ENCODE data around the gene SEZ6L.

SEZ6L gene

DNA sequence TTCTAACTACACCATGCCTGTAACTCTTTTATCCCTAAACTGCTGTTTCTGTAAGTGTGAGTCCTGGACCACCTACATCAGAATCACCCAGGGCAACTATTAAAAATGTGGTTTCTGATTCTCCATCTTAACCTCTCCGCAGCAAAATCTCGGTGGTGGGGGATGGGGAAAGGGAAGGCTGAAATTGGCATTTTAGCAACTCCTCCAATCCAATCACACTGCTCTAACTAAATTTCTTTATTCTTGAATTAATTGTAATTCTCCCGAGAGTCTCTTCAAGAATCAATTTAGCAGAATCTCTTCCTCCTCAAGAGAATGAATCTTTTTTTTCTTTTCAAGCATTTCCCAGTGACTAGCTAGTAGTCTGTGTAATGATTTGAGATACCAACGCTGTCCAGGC is 36.2 kb downstream of the SEZ6L start:
- CTCF ChIA-PET = no interaction called here
- TF ChIP-seq, protein P1, sequence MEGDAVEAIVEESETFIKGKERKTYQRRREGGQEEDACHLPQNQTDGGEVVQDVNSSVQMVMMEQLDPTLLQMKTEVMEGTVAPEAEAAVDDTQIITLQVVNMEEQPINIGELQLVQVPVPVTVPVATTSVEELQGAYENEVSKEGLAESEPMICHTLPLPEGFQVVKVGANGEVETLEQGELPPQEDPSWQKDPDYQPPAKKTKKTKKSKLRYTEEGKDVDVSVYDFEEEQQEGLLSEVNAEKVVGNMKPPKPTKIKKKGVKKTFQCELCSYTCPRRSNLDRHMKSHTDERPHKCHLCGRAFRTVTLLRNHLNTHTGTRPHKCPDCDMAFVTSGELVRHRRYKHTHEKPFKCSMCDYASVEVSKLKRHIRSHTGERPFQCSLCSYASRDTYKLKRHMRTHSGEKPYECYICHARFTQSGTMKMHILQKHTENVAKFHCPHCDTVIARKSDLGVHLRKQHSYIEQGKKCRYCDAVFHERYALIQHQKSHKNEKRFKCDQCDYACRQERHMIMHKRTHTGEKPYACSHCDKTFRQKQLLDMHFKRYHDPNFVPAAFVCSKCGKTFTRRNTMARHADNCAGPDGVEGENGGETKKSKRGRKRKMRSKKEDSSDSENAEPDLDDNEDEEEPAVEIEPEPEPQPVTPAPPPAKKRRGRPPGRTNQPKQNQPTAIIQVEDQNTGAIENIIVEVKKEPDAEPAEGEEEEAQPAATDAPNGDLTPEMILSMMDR (IDR thresholded peaks at IDR 0.05; ENCODE audit: insufficient read depth, low read length, missing control alignments) = no peak
- no peak overlapping the region for H3K4me3 ChIP-seq (ENCODE audit: low read depth, low read length)

DNA sequence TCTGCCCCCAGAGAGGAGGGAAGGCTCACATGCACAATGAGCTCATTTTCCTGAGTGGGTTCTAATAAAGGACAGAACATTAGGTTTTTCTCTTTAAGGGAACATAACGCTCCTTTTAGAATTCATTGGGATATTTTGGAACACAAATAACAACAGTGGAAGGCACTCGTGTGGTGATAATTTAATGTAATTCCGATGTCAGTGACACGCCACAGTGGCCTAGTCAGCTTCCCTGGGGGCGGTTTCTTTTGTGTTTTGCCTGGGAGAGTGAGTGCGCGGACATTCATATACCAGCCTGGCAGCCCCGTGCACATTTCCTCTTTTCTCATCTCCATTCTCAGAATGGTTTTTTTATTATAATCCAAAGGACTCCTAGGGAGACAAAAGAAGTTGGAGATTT is 41.1 kb downstream of the SEZ6L start:
- CTCF ChIA-PET = no interaction called here
- TF ChIP-seq, protein P1 (IDR thresholded peaks at IDR 0.05; ENCODE audit: insufficient read depth, low read length, missing control alignments) = no peak
- H3K4me3 ChIP-seq (ENCODE audit: low read depth, low read length) = no peak overlapping the region
- DNase-seq (ENCODE audit: low read depth, low spot score) = no peak
- POLR2A ChIA-PET = no interaction called here

More for the DNA sequence above, 36.2 kb downstream of the SEZ6L start:
- POLR2A ChIA-PET = no interaction called here
- no peak for DNase-seq (ENCODE audit: low read depth, low spot score)

DNA sequence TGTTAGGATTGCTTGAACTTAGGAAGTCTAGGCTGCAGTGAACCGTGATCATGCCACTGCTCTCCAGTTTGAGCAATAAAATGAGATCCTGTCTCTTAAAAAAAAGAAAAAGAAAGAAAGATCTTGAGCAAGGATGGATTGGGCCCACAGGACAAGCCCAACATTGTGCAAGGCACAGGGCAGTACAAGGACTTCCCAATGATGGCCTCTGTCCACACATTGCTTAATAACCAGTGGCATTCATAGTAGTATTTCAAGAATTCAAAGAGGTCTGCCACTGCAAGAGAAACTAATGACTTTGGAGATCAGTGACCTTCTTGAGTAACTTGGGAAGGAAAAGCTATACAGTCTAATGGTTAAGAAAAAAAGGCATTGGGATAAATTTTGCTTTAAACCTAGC is 44.6 kb downstream of the SEZ6L start:
- ChIA-PET CTCF (interaction anchor here (0.9 kb wide), 1 partner anchor 11 kb away, joined by 3 read pairs; no protein-coding TSS in a partner anchor), POLR2A (no interaction called here)
- DNase-seq (ENCODE audit: low read depth, low spot score) = no peak
- TF ChIP-seq, protein P1 (IDR thresholded peaks at IDR 0.05; ENCODE audit: insufficient read depth, low read length, missing control alignments) = no peak
- no peak overlapping the region for H3K4me3 ChIP-seq (ENCODE audit: low read depth, low read length)

DNA sequence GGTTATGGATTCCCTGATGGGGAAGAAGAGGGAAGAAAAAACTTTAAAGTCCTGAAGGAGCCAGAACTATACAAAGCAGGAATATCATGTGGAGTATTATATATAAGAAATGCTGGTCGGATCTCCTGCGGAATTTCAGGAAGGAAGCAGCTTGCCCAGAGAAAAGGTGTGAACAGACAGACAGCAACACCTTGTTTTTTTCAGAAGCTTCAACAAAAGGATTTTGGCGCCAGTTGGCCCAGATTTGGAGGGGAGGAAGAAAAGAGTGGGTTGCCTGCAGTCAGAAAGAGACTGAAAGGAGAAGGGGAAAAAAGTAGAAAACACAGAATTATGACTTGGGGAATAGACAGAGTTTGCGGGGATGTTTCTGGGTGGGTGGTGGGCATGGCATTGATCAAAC is 45.2 kb downstream of the SEZ6L start:
- no peak overlapping the region for H3K4me3 ChIP-seq (ENCODE audit: low read depth, low read length)
- POLR2A ChIA-PET = no interaction called here
- DNase-seq (ENCODE audit: low read depth, low spot score) = no peak
- CTCF ChIA-PET = interaction anchor here (0.9 kb wide), 1 partner anchor 11 kb away, joined by 3 read pairs; no protein-coding TSS in a partner anchor
- TF ChIP-seq, protein P1 (IDR thresholded peaks at IDR 0.05; ENCODE audit: insufficient read depth, low read length, missing control alignments) = no peak

DNA sequence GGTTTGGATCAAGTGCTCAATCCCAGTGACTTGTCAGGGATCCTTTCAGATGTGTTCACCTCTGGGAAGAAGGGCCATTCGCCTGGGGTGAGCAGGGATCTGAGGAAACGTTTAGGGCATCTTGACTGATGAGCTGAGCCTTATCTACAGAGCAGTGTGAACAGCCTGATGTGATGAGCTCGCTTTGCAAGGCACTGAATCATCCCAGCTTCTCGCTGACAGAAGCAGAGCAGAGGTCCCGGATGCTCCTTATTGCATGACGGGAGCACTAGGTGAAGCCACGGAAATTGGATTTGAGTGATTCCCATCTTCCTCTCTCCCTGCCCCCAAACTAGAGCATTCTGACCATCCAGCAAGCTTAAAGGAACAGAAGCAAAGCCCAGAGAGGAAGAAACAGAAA is 46.5 kb downstream of the SEZ6L start:
- DNase-seq (ENCODE audit: low read depth, low spot score) = no peak
- ChIA-PET CTCF (interaction anchor here (1.1 kb wide), 1 partner anchor 43 kb away, joined by 3 read pairs; no protein-coding TSS in a partner anchor), POLR2A (no interaction called here)
- TF ChIP-seq, protein P1 (IDR thresholded peaks at IDR 0.05; ENCODE audit: insufficient read depth, low read length, missing control alignments) = no peak
- H3K4me3 ChIP-seq (ENCODE audit: low read depth, low read length) = no peak overlapping the region

DNA sequence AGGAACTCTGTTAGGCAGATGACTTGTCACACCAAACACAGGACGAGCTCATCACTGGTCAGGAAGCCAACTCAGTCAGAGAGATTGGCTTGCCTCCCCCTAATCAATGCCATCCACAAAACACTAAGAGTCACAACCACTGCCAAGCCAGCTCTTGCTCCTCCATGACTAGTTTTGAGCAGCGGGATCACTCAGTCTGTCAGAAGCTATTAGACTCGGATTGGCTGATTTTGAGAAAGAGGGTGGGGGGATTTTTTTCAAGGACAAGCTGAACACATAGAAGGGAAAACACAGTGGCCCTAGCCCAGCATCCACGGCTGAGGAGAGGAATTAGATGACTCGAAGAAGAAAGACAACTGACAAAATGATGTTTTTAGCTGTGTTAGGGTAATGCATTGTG is 55.9 kb downstream of the SEZ6L start:
- POLR2A ChIA-PET = no interaction called here
- no peak for DNase-seq (ENCODE audit: low read depth, low spot score)
- CTCF ChIA-PET = interaction anchor here (1.2 kb wide), 1 partner anchor 11 kb away, joined by 3 read pairs; no protein-coding TSS in a partner anchor
- TF ChIP-seq, protein P1 (IDR thresholded peaks at IDR 0.05; ENCODE audit: insufficient read depth, low read length, missing control alignments) = no peak
- H3K4me3 ChIP-seq (ENCODE audit: low read depth, low read length) = no peak overlapping the region

Data from AG04449 (cell line).